IPS DF 6.9 (cell line): Measurements from ENCODE around the gene ZNF746.
A peak's percentile ranks its signal among the peaks of the same experiment; 100 is the strongest.
"Not testable (repeated sequence)": the region's sequence is repeated elsewhere in the genome, so short reads cannot be mapped to it uniquely, and the experiment has no call there.

Source experiments
- DNase-seq: peaks from one replicate; pipeline ENCODE4 v3.0.0-alpha.2; 2013; ENCODE audit warnings: low read depth, low spot score
- H3K27ac ChIP-seq: one replicate; pipeline ENCODE4 v1.5.1; 2013; ENCODE audit warnings: low read length, control low read depth
- H3K27me3 ChIP-seq: 2 replicates; pipeline ENCODE4 v1.6.1; 2013; ENCODE audit warnings: mild to moderate bottlenecking, low read length; ENCODE audit not compliant: control insufficient read depth, insufficient read depth
- H3K36me3 ChIP-seq: 2 replicates; pipeline ENCODE4 v1.6.1; 2013; ENCODE audit warnings: low read length; ENCODE audit not compliant: control insufficient read depth, insufficient read depth
- H3K4me1 ChIP-seq: 2 replicates; pipeline ENCODE4 v1.6.1; 2013; ENCODE audit warnings: low read length; ENCODE audit not compliant: control insufficient read depth, insufficient read depth
- H3K4me3 ChIP-seq: 2 replicates; pipeline ENCODE4 v1.5.1; 2013; ENCODE audit warnings: mild to moderate bottlenecking, low read length
- H3K9me3 ChIP-seq: 2 replicates; pipeline ENCODE4 v1.6.1; 2013; ENCODE audit warnings: low read length, inconsistent platforms; ENCODE audit not compliant: control insufficient read depth, insufficient read depth
- WGBS: extraction: QIAGEN DNeasy Blood & Tissue Kit; methylation state at CpG from one replicate; pipeline ENCODE4 v1.1.7; 2013; ENCODE audit warnings: mixed read lengths, missing lambda C conversion rate; ENCODE audit not compliant: insufficient read length, insufficient coverage; 5-methylcytosine and 5-hydroxymethylcytosine counted together

ZNF746 gene

DNA sequence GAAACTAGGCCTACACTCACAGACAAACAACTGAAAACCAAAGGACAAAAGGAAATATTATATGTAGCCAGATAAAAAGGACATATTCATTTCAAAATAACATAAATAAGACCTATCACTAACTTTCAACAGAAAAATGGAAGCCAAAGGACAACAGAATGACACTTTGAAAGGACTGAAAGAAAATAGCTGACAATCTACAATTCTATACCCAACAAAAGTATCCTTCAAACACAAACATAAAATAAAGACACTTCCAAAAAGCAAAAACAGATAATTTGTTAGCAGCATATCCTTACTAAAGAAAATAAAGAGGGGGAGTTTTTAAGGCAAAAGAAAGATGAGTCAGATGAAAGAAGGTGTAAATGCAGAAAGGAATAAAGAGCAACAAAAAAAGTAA is 7.9 kb upstream of the ZNF746 start:
- Histone ChIP-seq H3K27me3 (no peaks in the 10 kb centered on the region), H3K27ac (no peak overlapping the region), H3K4me1 (no peaks in the 10 kb centered on the region; the same call in 1 of the 2 replicates), H3K36me3 (no peaks in the 10 kb centered on the region), H3K4me3 (no peak overlapping the region), H3K9me3 (no peaks in the 10 kb centered on the region; the same call in 1 of the 2 replicates)
- no peak for DNase-seq

DNA sequence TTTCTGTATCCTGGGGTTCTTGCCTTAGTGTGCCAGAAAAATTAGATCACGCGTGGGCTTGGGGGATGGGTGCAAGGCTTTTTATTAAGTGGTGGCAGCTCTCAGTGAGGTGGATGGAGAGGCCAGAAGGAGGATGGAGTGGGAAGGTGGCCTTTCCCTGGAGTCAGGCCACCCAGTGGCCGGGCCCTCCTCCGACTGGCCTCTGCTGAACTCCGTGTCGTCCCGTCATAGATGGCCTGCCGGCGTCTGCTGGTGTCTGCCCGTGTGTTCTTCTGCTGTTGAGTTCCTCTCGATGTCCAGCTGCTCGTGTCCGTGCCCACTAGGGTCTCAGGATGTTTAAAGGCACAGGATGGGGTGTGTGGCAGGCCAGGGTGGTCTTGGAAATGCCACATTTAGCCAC is 4.0 kb upstream of the ZNF746 start:
- Histone ChIP-seq H3K4me3 (no peak overlapping the region), H3K9me3 (no peaks in the 10 kb centered on the region), H3K4me1 (no peaks in the 10 kb centered on the region; the same call in 1 of the 2 replicates), H3K27me3 (0 out of 2 replicates have a peak, but pooled peaks cover 2% of the 10 kb centered on the region), H3K27ac (no peak overlapping the region), H3K36me3 (no peaks in the 10 kb centered on the region)
- WGBS: no CpG with 5 or more reads among the region's 13 CpGs
- no peak for DNase-seq

DNA sequence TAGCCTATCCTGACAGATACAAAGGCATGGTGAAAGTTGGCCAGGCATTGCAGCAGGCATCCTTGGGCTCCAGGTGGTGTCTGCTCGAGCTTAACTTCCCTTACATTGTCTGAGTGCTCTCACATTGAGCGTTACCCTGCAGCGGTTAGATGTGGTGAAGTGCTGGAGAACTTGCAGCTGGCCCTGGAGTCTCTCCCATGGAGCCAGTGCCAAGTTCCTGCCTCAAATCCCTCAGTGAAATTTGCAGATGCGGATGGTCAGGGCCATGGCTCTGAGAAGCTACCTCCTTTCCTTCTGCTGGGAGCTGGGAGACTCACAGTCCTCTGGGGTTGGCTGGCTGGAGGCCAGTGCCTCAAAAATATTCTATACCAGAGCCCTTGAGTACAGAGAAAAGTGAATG is 3.3 kb upstream of the ZNF746 start:
- WGBS: no CpG with 5 or more reads among the region's 4 CpGs
- no peaks in the 10 kb centered on the region; the same call in 1 of the 2 replicates for H3K4me1 ChIP-seq
- DNase-seq: no peak

DNA sequence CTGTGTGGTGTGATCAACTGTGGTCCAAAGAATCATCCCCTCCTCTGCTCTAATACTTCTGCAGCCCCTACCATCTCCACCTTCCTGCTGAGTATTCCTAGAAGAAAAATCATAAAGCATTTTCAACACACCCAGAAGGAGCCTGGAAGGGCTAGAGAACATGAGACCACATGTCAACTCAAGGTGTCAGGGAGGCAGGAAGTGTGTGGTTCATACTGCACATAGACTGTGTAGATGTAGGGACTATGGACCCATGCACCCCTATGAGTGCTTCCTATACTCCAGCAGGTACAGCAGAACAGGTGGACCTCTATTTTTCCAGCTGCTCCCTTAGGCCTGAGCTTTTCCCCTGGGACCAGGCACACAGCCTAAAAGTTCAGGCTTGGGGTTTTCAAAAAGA is 2.6 kb upstream of the ZNF746 start:
- no peak for DNase-seq
- 0 out of 2 replicates have a peak, but pooled peaks cover 2% of the 10 kb centered on the region for H3K27me3 ChIP-seq
- H3K4me3 ChIP-seq: no peak overlapping the region
- no peaks in the 10 kb centered on the region for H3K9me3 ChIP-seq
- H3K36me3 ChIP-seq: no peaks in the 10 kb centered on the region
- no peaks in the 10 kb centered on the region; the same call in 1 of the 2 replicates for H3K4me1 ChIP-seq
- no peak overlapping the region for H3K27ac ChIP-seq

More for the DNA sequence above, 3.3 kb upstream of the ZNF746 start:
- Histone ChIP-seq H3K27me3 (0 out of 2 replicates have a peak, but pooled peaks cover 2% of the 10 kb centered on the region), H3K4me3 (no peak overlapping the region), H3K36me3 (no peaks in the 10 kb centered on the region), H3K9me3 (no peaks in the 10 kb centered on the region), H3K27ac (no peak overlapping the region)

DNA sequence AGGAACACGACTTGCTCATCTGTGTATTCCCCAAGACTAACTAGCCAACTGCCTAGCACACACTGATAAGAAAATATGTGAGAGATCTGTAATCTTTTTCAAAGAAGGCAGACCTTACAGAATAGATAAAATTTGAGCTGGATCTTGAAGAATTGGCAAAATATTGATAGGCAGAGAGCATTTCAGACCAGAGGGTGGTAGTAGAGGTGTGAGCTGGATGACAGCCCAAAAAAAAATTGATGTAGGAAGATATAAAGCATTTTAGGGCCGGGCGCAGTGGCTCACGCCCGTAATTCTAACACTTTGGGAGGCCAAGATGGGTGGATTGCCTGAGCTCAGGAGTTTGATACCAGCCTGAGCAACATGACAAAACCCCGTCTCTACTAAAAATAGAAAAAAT is 1.2 kb upstream of the ZNF746 start:
- Histone ChIP-seq H3K9me3 (no peaks in the 10 kb centered on the region), H3K27me3 (0 out of 2 replicates have a peak, but pooled peaks cover 2% of the 10 kb centered on the region), H3K4me1 (no peaks in the 10 kb centered on the region; the same call in 1 of the 2 replicates), H3K27ac (no peak overlapping the region), H3K4me3 (no peak overlapping the region), H3K36me3 (no peaks in the 10 kb centered on the region)
- DNase-seq: no peak
- no CpG with 5 or more reads among the region's 6 CpGs for WGBS

DNA sequence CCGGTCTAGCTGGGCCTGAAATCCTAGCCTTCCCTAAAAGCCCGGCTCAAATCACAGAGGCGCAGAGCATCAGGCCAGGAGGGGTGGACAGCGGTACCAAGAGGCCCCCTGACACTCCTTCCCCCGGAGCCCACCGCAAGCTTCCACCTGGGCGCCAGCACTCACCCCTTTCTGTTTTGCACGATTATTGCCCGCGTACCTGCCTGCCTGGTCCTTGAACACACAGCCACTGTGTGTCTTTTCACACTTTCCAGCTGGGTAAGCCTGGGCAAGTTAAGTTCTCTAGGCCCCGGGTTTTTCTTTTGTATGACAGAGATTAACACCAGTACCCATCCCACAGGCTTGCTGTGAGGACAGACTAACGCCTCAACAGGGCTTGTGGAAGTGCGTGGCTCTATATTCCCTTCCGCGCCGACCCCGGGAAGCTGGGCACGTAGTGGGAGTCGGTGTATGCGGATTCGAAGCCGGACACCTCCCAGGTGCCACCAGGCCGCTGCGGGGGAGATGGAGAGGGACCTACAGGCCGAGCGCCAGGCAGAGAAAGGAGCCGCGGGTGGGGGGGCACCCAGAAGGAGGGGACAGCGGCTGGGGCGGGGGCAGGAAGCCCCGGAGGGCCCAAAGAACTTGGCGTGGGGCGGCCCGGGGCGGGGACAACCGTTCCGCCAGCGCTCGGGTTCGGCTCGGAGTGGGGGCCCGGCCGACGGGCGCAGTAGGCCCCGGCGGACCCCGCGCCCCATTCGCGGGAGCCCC is 792 bp downstream of the ZNF746 start:
- no peaks in the 10 kb centered on the region for H3K9me3 ChIP-seq
- DNase-seq: no peak
- no peaks in the 10 kb centered on the region; the same call in 1 of the 2 replicates for H3K4me1 ChIP-seq
- H3K4me3 ChIP-seq: peak overlapping the region; percentile 73; the same call in 1 of the 2 replicates
- 0 out of 2 replicates have a peak, but pooled peaks cover 2% of the 10 kb centered on the region for H3K27me3 ChIP-seq
- WGBS: no CpG with 5 or more reads among the region's 51 CpGs
- 0 out of 2 replicates have a peak, but pooled peaks cover 6% of the 10 kb centered on the region for H3K36me3 ChIP-seq
- H3K27ac ChIP-seq: no peak overlapping the region

DNA sequence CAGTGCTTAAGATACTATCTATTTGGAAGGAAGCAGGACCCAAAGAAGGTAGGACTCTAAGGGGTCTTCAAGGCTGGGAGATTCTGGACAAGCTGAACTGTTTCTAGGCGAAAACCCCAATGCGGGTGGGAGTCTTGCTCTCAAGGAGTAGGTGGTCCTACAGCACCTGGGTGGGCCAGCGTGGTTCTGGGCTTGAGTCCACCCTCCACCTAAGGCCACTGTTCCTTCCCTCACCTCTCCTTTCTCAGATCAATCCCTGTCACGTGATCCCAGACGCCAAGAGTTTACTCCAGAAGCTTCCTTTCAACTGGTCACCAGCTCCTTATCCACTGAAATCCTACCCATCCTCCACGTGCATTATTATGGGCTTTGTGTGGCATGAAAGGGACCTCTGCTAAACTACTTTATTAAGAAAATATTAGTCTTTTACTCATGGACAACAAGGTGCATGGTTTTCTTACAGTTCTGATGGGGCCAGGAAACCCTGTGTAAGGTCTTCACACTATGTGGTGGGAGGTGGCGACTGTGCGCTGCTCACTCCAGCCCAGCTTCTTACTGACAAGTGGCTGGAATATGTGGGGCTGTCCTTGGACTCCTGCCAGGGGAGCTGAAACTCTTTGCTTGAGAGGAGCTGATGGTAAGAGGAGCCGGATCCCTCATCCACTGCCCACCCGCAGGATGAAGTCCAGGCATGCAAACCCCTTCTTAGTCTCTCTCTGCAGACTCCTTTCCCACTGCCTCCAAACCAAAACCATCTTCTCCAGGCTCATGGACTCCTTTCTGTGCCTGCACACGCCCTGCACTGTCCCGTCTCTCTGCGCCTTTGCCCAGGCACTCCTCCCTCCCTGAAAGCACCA is 1.6 kb downstream of the ZNF746 start:
- Histone ChIP-seq H3K4me3 (no peak overlapping the region), H3K27ac (no peak overlapping the region), H3K9me3 (no peaks in the 10 kb centered on the region), H3K4me1 (no peaks in the 10 kb centered on the region), H3K36me3 (0 out of 2 replicates have a peak, but pooled peaks cover 6% of the 10 kb centered on the region), H3K27me3 (0 out of 2 replicates have a peak, but pooled peaks cover 2% of the 10 kb centered on the region)
- no peak for DNase-seq
- no CpG with 5 or more reads among the region's 13 CpGs for WGBS

DNA sequence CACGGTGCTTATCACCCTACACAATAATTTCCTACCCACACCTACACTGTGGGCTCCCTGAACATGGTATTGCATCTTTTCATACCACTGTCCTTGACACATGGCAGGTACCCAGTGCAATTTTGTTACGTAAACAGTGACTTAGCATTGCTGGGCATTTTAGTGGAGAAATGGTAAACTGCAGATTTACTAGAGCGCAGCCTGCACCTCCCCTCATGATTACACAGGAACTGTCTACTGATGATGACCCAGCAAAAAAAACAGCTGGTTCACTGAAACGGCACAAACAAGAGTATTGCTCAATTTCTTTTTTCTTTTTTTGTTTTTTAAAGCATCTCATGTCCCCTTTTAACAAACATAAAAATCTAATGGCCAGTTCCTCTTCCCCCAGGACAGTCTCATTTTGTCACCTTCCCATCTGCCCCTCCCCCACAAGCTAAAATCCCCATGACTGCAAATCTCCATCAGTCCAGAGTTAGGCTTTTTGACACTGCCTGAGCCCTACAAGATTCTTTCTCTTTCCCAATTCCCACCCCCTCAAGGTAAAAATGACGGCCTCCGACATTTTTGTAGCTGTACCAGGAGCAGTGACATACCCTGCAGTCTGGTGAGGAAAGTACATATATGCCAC is 2.8 kb downstream of the ZNF746 start:
- H3K27me3 ChIP-seq: no peaks in the 10 kb centered on the region
- WGBS: no CpG with 5 or more reads among the region's 6 CpGs
- no peak for DNase-seq
- H3K36me3 ChIP-seq: peaks cover 14% of the 10 kb centered on the region
- H3K9me3 ChIP-seq: no peaks in the 10 kb centered on the region
- H3K4me3 ChIP-seq: no peak overlapping the region
- no peaks in the 10 kb centered on the region for H3K4me1 ChIP-seq
- H3K27ac ChIP-seq: no peak overlapping the region

DNA sequence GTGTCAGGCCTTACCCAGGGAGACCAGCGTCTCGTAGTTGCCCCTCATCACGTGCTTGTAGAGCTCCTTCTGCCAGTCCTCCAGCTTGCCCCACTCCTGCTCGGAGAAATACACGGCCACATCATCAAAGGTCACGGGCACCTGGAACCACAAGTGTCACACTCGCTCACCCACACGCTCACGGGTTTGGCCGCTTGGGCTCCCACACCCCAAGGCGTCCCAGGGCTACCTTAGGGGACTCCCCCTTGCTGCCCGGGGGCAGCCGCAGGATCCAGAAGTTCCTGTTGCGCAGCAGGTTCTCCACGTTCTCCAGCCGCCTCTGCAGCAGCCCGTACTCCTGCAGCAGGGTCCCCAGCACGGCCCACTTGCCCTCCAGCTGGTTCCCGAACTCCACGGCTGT is 3.6 kb downstream of the ZNF746 start:
- not testable (repeated sequence) for H3K27me3 ChIP-seq, H3K27ac ChIP-seq, H3K4me3 ChIP-seq, DNase-seq, H3K4me1 ChIP-seq, H3K9me3 ChIP-seq
- WGBS: no CpG with 5 or more reads among the region's 20 CpGs
- H3K36me3 ChIP-seq: peaks cover 14% of the 10 kb centered on the region

DNA sequence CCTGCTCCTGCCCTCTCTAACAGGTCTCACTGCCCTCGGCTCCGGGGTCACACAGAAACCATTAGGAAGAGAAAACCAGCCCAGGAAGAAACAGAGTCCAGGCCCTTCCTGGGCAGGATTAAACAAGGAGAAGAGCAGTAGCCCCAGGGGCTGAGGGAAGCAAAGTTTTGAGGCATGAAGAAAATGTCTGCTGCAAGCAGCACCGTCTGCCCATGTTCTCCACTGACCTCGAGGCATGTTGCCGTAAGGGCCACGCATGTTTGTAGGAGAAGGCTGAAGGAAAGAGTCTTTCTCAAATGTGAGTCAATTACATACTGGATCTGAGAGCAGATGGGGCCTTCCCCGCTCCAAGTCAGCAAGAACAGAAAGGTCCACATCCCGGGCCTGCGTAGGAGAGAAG is 4.2 kb downstream of the ZNF746 start:
- Histone ChIP-seq H3K4me3 (no peak overlapping the region), H3K27me3 (no peaks in the 10 kb centered on the region), H3K4me1 (no peaks in the 10 kb centered on the region), H3K9me3 (no peaks in the 10 kb centered on the region), H3K36me3 (peaks cover 14% of the 10 kb centered on the region), H3K27ac (no peak overlapping the region)
- no peak for DNase-seq
- WGBS: no CpG with 5 or more reads among the region's 9 CpGs
